WTC11 (cell line): ENCODE results near the gene CHIT1. TPM values are rescaled to one million over a fixed set of nuclear protein-coding genes. Genes with fewer than 3 reads are reported as not detected.

Experiments
- ATAC-seq: fragments of 200-7000 bp; cut with Tn5 transposase; 2 replicates; pipeline ENCODE4 v1.10.0; 2021; ENCODE audit warnings: mild to moderate bottlenecking, moderate library complexity
- CTCF ChIA-PET: fragments of 300-600 bp; sonication (Branson Sonifier 250); formaldehyde crosslinking; loops from one replicate; lab custom pipeline; 2021; ENCODE audit warnings: antibody characterized with exemption; lab: Charles Lee
- POLR2A ChIA-PET: fragments of 350-600 bp; sonication (Branson Sonifier 250); formaldehyde crosslinking; loops from one replicate; lab custom pipeline; 2021; ENCODE audit warnings: antibody characterized with exemption; lab: Charles Lee
- DNase-seq: peaks from one replicate; pipeline ENCODE4 v3.0.0; 2021; ENCODE audit warnings: low spot score
- H3K27ac Mint-ChIP-seq: 2 replicates; pipeline ENCODE4 v1.8.0; 2021; ENCODE audit warnings: mixed read lengths
- H3K27me3 Mint-ChIP-seq: 2 replicates; pipeline ENCODE4 v1.8.0; 2021; ENCODE audit warnings: low read depth, mild to moderate bottlenecking, moderate library complexity, mixed read lengths
- H3K36me3 Mint-ChIP-seq: 2 replicates; pipeline ENCODE4 v1.8.0; 2021; ENCODE audit warnings: mixed read lengths
- H3K4me1 Mint-ChIP-seq: 2 replicates; pipeline ENCODE4 v1.8.0; 2022; ENCODE audit warnings: mixed read lengths
- H3K4me3 Mint-ChIP-seq: 2 replicates; pipeline ENCODE4 v1.8.0; 2021; ENCODE audit warnings: mild to moderate bottlenecking, moderate library complexity, mixed read lengths
- H3K9me3 Mint-ChIP-seq: 2 replicates; pipeline ENCODE4 v1.8.0; 2021; ENCODE audit warnings: mixed read lengths
- ARID4B ChIP-seq: sonication (generic); formaldehyde crosslinking; IDR thresholded peaks from 2 replicates; pipeline ENCODE4 v1.8.0; 2023; ENCODE audit warnings: missing genetic modification reagents, mild to moderate bottlenecking, borderline replicate concordance
- KAT7 ChIP-seq: sonication (generic); formaldehyde crosslinking; IDR thresholded peaks from 2 replicates; pipeline ENCODE4 v1.8.1; 2023; ENCODE audit warnings: missing genetic modification reagents, mild to moderate bottlenecking, borderline replicate concordance
- MLX ChIP-seq: sonication (generic); formaldehyde crosslinking; IDR thresholded peaks from 2 replicates; pipeline ENCODE4 v1.8.1; 2023; ENCODE audit warnings: mild to moderate bottlenecking, missing genetic modification reagents, moderate library complexity
- MXD4 ChIP-seq: fragments of 250-450 bp; sonication (Bioruptor Pico); IDR thresholded peaks from 2 replicates; pipeline ENCODE4 v1.8.0; 2021; ENCODE audit warnings: mild to moderate bottlenecking, moderate library complexity, borderline replicate concordance
- NFE2L1 ChIP-seq: sonication (generic); formaldehyde crosslinking; IDR thresholded peaks from 2 replicates; pipeline ENCODE4 v1.8.1; 2023; ENCODE audit warnings: missing genetic modification reagents
- NR1H2 ChIP-seq: sonication (generic); formaldehyde crosslinking; IDR thresholded peaks from 2 replicates; pipeline ENCODE4 v1.9.0; 2021; ENCODE audit warnings: mild to moderate bottlenecking, moderate library complexity, missing genetic modification reagents
- PRRX2 ChIP-seq: fragments of 250-450 bp; sonication (Bioruptor Pico); IDR thresholded peaks from 2 replicates; pipeline ENCODE4 v1.8.0; 2021; ENCODE audit warnings: mild to moderate bottlenecking
- SMAD4 ChIP-seq: sonication (generic); formaldehyde crosslinking; IDR thresholded peaks from 2 replicates; pipeline ENCODE4 v1.8.0; 2022; ENCODE audit warnings: mild to moderate bottlenecking, missing genetic modification reagents
- STAT6 ChIP-seq: sonication (generic); formaldehyde crosslinking; conservative IDR thresholded peaks from 2 replicates; pipeline ENCODE4 v1.8.1; 2023; ENCODE audit warnings: mild to moderate bottlenecking, low read depth, missing genetic modification reagents, moderate library complexity
- ZNF138 ChIP-seq: sonication (generic); formaldehyde crosslinking; conservative IDR thresholded peaks from 2 replicates; pipeline ENCODE4 v1.8.1; 2022; ENCODE audit warnings: mild to moderate bottlenecking, moderate library complexity, missing genetic modification reagents
- ZNF317 ChIP-seq: sonication (generic); formaldehyde crosslinking; IDR thresholded peaks from 2 replicates; pipeline ENCODE4 v1.8.1; 2023; ENCODE audit warnings: low read depth, mild to moderate bottlenecking, moderate library complexity, missing genetic modification reagents, borderline replicate concordance
- ZNF396 ChIP-seq: fragments of 250-450 bp; sonication (Bioruptor Pico); IDR thresholded peaks from 2 replicates; pipeline ENCODE4 v1.8.0; 2021; ENCODE audit warnings: mild to moderate bottlenecking, moderate library complexity, borderline replicate concordance
- total RNA-seq: library from RNA; stranded (reverse); gene quantifications from 3 replicates; pipeline ENCODE4 v1.2.3, GENCODE V29; 2021
- TF ChIP-seq, protein P1 (sequence below): sonication (generic); formaldehyde crosslinking; IDR thresholded peaks from 2 replicates; pipeline ENCODE4 v1.8.1; 2023; ENCODE audit warnings: mild to moderate bottlenecking, missing genetic modification reagents
- TF ChIP-seq, protein P2 (sequence below): fragments of 250-450 bp; sonication (Bioruptor Pico); IDR thresholded peaks from 2 replicates; pipeline ENCODE4 v1.9.0; 2021; ENCODE audit warnings: moderate library complexity, mild to moderate bottlenecking, inconsistent platforms, borderline replicate concordance

CHIT1 gene
- total RNA-seq, 1 experiment from 2014 or later, result 0.15 TPM

GRCh38 chr1:203185061-203185461, 44.4 kb downstream of the CHIT1 start:
- DNase-seq (no peak), ATAC-seq (no peak)
- H3K27ac Mint-ChIP-seq, result no peak overlapping the region
- H3K27me3 Mint-ChIP-seq, result peaks cover 2% of the 10 kb centered on the region; the same call in 1 of the 2 replicates
- CTCF ChIA-PET, result interaction anchor here (0.7 to 3.5 kb wide), 7 partner anchors 11 to 145 kb away, joined by 3 to 25 read pairs (median 15); partner anchors contain the start of gene ADORA1
- H3K9me3 Mint-ChIP-seq, result no peaks in the 10 kb centered on the region
- POLR2A ChIA-PET, result no interaction called here
- H3K36me3 Mint-ChIP-seq, result no peaks in the 10 kb centered on the region
- peaks cover 32% of the 10 kb centered on the region for H3K4me1 Mint-ChIP-seq
- no peak overlapping the region for H3K4me3 Mint-ChIP-seq
- TF ChIP-seq KAT7 (CRISPR knock-in tag), result no peak
- TF ChIP-seq, protein P1, sequence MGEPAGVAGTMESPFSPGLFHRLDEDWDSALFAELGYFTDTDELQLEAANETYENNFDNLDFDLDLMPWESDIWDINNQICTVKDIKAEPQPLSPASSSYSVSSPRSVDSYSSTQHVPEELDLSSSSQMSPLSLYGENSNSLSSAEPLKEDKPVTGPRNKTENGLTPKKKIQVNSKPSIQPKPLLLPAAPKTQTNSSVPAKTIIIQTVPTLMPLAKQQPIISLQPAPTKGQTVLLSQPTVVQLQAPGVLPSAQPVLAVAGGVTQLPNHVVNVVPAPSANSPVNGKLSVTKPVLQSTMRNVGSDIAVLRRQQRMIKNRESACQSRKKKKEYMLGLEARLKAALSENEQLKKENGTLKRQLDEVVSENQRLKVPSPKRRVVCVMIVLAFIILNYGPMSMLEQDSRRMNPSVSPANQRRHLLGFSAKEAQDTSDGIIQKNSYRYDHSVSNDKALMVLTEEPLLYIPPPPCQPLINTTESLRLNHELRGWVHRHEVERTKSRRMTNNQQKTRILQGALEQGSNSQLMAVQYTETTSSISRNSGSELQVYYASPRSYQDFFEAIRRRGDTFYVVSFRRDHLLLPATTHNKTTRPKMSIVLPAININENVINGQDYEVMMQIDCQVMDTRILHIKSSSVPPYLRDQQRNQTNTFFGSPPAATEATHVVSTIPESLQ (CRISPR knock-in tag), result no peak
- TF ChIP-seq PRRX2, result no peak
- no peak for TF ChIP-seq ZNF138
- no peak for TF ChIP-seq NFE2L1
- TF ChIP-seq ZNF396 (CRISPR knock-in tag), result no peak
- no peak for TF ChIP-seq MXD4 (CRISPR knock-in tag)
- no peak for TF ChIP-seq STAT6 (CRISPR knock-in tag)
- no peak for TF ChIP-seq ZNF317 (CRISPR knock-in tag)
- TF ChIP-seq, protein P2, sequence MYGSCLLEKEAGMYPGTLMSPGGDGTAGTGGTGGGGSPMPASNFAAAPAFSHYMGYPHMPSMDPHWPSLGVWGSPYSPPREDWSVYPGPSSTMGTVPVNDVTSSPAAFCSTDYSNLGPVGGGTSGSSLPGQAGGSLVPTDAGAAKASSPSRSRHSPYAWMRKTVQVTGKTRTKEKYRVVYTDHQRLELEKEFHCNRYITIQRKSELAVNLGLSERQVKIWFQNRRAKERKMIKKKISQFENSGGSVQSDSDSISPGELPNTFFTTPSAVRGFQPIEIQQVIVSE (CRISPR knock-in tag), result no peak
- no peak for TF ChIP-seq NR1H2
- TF ChIP-seq, all 79 proteins: peak for 0

- Mint-ChIP-seq H3K36me3 (no peaks in the 10 kb centered on the region), H3K27me3 (peaks cover 2% of the 10 kb centered on the region; the same call in 1 of the 2 replicates), H3K4me1 (peaks cover 32% of the 10 kb centered on the region), H3K27ac (no peak overlapping the region), H3K4me3 (no peak overlapping the region), H3K9me3 (no peaks in the 10 kb centered on the region)
- ChIA-PET POLR2A (no interaction called here), CTCF (interaction anchor here (1.4 to 3.5 kb wide), 3 partner anchors 12 to 145 kb away, joined by 7 to 25 read pairs (median 16); no protein-coding TSS in a partner anchor)
- DNase-seq (no peak), ATAC-seq (no peak)
- TF ChIP-seq ARID4B (CRISPR knock-in tag) (no peak), MLX (CRISPR knock-in tag) (no peak), SMAD4 (CRISPR knock-in tag) (no peak)
- TF ChIP-seq, protein P2 (CRISPR knock-in tag), result no peak
These were observed 45.0 kb downstream of the CHIT1 start for GRCh38 chr1:203184467-203184866.
